Osteoblast (primary cell): ENCODE results near the gene DDIAS. TPM values are rescaled to one million over a fixed set of nuclear protein-coding genes. Genes with fewer than 3 reads are reported as not detected.

ENCODE experiments used
- DNase-seq: peaks from one replicate; pipeline ENCODE4 v3.0.0; 2011; ENCODE audit warnings: low spot score, mixed read lengths; ENCODE audit not compliant: insufficient read length; ENCODE audit errors: missing footprints
- H2AFZ ChIP-seq: 2 replicates; pipeline ENCODE4 v1.6.0; 2011; ENCODE audit warnings: mild to moderate bottlenecking, low read length
- H3K27ac ChIP-seq: 2 replicates; pipeline ENCODE4 v1.5.1; 2011; ENCODE audit warnings: mild to moderate bottlenecking, low read depth, low read length, moderate library complexity
- H3K27me3 ChIP-seq: 2 replicates; pipeline ENCODE4 v1.6.0; 2012; ENCODE audit warnings: mild to moderate bottlenecking, control low read depth, inconsistent platforms, low read length, moderate library complexity; ENCODE audit not compliant: insufficient read depth
- H3K36me3 ChIP-seq: 2 replicates; pipeline ENCODE4 v1.5.1; 2011; ENCODE audit warnings: mild to moderate bottlenecking, low read length, control low read depth, moderate library complexity; ENCODE audit not compliant: insufficient read depth
- H3K4me1 ChIP-seq: 2 replicates; pipeline ENCODE4 v1.5.1; 2011; ENCODE audit warnings: mild to moderate bottlenecking, low read length, control low read depth, moderate library complexity; ENCODE audit not compliant: insufficient read depth
- H3K4me2 ChIP-seq: 2 replicates; pipeline ENCODE4 v1.6.0; 2011; ENCODE audit warnings: mild to moderate bottlenecking, low read length; ENCODE audit not compliant: insufficient read depth
- H3K4me3 ChIP-seq: fragments of 200-600 bp; sonication (generic); 3 replicates; pipeline ENCODE4 v1.5.1; 2012; ENCODE audit warnings: mild to moderate bottlenecking, low read length, inconsistent platforms; ENCODE audit not compliant: insufficient read depth
- H3K79me2 ChIP-seq: 2 replicates; pipeline ENCODE4 v1.6.0; 2012; ENCODE audit warnings: mild to moderate bottlenecking, low read length, control low read depth, inconsistent platforms; ENCODE audit not compliant: insufficient read depth
- H3K9me3 ChIP-seq: 2 replicates; pipeline ENCODE4 v1.5.1; 2011; ENCODE audit warnings: low read depth, low read length, control low read depth
- H4K20me1 ChIP-seq: 2 replicates; pipeline ENCODE4 v1.6.0; 2012; ENCODE audit warnings: mild to moderate bottlenecking, low read length, control low read depth; ENCODE audit not compliant: insufficient read depth
- CTCF ChIP-seq: IDR thresholded peaks from 2 replicates; pipeline ENCODE4 v1.5.1; 2011; ENCODE audit warnings: mild to moderate bottlenecking, low read depth, low read length, moderate library complexity; ENCODE audit errors: extremely low read depth
- total RNA-seq: library from RNA; depleted of rRNA; stranded (reverse); fragments of >200 nt; gene quantifications from 2 replicates; pipeline ENCODE4 v1.2.3, GENCODE V29; 2012

DDIAS gene
- total RNA-seq, 1 donor, result 1.8 TPM

DNA sequence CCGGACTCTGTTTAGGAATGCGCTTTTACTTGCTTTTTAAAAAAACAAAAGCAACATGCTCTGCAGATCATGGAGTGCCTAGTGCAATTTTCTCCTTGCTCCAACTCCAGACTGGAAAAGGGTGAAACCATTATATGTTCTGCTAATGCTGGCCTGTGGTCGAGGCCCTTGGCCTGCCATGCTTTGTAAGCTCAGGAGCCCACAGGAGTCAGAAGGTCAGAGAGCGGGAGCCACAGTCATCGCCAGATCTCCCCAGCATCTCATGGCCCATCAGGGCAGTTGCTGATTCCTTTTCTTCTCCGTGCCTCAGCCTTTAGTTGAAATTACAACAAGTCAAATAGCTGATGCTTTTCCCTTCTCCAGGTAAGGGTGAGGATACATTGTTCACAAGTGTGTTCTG, 80.3 kb downstream of the DDIAS start:
- Histone ChIP-seq H4K20me1 (no peaks in the 10 kb centered on the region), H3K9me3 (no peaks in the 10 kb centered on the region), H3K36me3 (peaks cover 20% of the 10 kb centered on the region), H3K4me3 (no peak overlapping the region), H3K27me3 (no peaks in the 10 kb centered on the region), H3K27ac (no peak overlapping the region), H3K4me1 (peaks cover 31% of the 10 kb centered on the region), H2AFZ (no peak overlapping the region), H3K79me2 (no peaks in the 10 kb centered on the region), H3K4me2 (no peak overlapping the region)
- no peak for DNase-seq
- TF ChIP-seq CTCF, result no peak

Other genes with a start within 250 kb of the DDIAS start
- gene FAM181B, start 167.9 kb upstream of the DDIAS start, total RNA-seq, result under 0.01 TPM in 2 replicates
- gene PRCP, start 1.3 kb upstream of the DDIAS start, total RNA-seq, result 52.5 and 67.5 TPM in 2 replicates
- gene RAB30, start 170.2 kb downstream of the DDIAS start, total RNA-seq, result 21.0 and 27.4 TPM in 2 replicates